K562 (cell line): ENCODE measurements around the gene KPTN.

Experiments used
- CHD2 ChIP-seq: IDR thresholded peaks from 2 replicates; pipeline ENCODE4 v1.6.1; 2011; ENCODE audit warnings: low read depth, low read length
- CREM ChIP-seq: IDR thresholded peaks from 2 replicates; pipeline ENCODE4 v1.6.1; 2014; ENCODE audit warnings: antibody characterized with exemption, low read depth
- MAFK ChIP-seq: IDR thresholded peaks from 2 replicates; pipeline ENCODE4 v1.6.1; 2011; ENCODE audit warnings: low read length, improper control_type of control experiment
- SPI1 ChIP-seq: IDR thresholded peaks from 2 replicates; pipeline ENCODE4 v1.6.1; 2011; ENCODE audit warnings: low read depth, low read length, control low read depth, borderline replicate concordance

DNA sequence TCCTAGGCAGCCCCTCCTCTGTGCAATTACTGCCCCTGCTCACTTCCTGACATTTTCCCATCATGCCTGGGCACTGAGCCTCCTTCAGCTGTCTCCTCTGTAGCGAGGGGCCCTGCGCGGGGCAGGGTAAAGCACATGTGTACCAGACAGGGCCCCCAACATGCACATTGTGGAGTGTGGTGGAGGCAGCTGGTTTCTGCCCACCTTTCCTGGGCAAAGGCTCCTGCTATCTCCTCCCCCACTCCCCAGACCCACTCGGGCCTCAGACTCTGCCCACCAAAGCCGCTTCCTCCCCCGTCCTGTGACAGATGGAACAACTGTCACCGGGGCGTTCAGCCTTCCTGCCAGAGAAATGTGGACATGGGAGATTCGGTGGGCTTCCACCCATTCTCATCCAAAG lies 2.9 kb upstream of the KPTN start:
- TF ChIP-seq CHD2 (no peak), MAFK (no peak), CREM (no peak), SPI1 (no peak)
